Stimulated activated CD4-positive, alpha-beta T cell treated with anti-CD3 and anti-CD28 coated beads, Interleukin-12 subunit alpha, Interleukin-12 subunit beta, amount 100 ng/mL, for 48 hours (primary cell): Measurements from ENCODE around the gene SCGB3A2.

Experiments
- DNase-seq, 3 donors: peaks; one replicate each; pipeline ENCODE4 v3.0.0-alpha.2; 2020; ENCODE audit warnings: low read depth in 2 of 3, low spot score in 1 of 3

Gene SCGB3A2, protein sequence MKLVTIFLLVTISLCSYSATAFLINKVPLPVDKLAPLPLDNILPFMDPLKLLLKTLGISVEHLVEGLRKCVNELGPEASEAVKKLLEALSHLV

DNA sequence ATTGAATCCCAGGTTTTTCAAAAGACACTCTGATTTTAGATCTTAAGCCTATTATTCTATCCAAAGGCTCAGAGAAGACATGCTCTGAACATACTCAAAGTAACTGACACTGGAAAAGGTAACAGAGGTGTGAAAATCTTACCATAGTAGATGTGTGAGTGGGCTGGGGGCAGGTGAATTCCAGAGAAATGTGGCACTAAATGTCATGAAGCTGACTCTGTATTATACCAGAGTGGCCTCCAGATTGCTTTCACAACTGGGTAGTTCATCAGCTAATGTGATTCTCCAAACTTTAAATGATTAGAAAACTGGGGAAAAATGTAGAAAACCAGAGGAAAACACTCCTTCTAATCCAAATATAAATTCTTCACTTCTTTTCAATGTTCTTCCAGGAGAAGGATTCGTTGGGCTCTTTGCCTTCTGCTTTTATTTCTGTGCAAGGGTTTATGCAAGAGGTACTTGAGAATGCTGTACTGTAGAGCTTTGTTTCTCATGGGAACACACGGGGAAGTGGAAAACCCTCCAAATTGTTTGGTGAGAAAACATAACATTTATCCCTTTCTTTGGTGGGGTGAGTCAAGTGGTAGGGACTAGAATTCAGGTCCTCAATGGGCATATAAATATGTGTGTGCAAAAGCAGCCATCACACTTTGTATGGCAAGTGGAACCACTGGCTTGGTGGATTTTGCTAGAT lies at the start of gene SCGB3A2:
SCGB3A2 (plus strand) TSS at position 646 of the 694 bp plus-strand sequence. CDS start 93 bp downstream, outside the sequence.
- no peak for DNase-seq

DNA sequence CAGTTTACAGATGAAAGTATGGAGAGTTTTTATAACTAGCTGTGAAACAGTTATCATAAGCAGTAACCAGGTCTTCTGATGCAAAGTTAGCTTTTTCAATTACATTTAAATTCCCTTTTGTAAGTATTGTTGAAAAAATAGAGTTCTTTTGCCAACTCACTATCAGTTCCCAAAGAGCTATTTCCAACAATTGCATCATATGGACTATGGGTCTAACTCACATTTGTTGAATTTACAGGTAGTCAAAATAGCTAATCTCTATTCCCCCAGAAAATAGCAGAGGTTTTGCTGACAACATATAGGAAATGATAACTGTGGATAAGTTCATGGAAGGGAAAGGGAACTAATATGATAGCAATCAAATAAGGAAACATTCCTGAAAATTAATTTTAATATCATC lies 48.5 kb upstream of the SCGB3A2 start:
- DNase-seq: no peak

DNA sequence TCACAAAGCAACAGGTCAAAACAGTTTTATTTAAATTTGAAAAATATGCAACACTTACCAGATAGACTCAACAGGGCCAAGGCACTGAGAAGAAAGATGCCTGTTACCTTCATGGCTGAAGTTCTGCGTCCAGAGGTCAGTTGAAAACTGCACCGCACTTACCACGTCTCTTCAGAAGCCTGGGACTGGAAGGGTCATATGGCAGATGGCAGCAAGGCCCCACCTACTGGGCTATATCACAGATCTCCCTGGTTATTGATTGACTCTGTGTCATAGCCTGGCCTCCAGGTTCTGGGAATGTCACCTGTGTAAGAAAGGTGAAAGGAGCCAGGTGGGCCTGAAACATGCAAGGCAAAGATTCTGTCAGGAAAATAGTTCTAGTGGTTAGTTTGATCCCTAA lies 47.0 kb upstream of the SCGB3A2 start, which contains the start of gene SPINK1:
SPINK1 (minus strand) TSS at position 207 of the 400 bp plus-strand sequence; CDS start at position 113, 94 bp downstream.
- DNase-seq: no peak

DNA sequence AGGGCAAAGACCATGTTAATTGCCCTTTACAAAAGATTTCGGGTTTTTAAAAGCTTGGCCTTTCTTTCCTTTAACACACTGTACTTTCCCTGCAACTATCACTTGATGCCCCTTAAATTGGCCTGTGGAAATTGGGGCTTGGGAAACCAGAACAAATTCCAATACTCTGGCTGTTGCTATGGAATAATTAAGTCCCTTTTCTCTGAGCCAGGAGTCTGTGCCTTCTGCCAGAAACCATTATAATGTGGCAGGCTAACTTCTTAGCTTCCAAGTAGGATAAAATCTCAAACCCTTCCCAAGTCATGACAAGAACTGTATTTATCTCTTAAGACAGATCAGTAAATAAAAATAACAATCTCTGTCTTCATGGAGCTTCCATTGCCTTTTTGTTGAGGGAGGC lies 46.0 kb upstream of the SCGB3A2 start:
- no peak for DNase-seq

DNA sequence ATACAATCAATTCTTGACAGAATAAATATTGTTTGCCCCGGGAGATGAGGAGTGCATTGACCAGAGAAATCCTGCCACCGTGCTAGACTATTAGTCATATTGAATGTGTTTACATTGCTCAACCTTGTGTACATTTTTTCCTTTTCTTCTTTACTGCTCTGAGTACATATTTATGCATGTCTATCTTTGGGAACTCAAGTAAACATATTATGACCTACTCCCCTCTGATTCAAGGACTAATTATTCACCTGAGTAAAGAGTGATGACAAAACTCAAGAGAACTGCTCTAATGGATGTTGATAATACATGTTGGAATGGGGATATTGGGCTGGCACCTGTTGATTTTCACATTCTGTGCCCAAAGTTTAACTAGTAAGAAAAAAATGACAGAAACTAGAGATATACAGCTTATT lies 43.1 kb upstream of the SCGB3A2 start:
- no peak for DNase-seq

DNA sequence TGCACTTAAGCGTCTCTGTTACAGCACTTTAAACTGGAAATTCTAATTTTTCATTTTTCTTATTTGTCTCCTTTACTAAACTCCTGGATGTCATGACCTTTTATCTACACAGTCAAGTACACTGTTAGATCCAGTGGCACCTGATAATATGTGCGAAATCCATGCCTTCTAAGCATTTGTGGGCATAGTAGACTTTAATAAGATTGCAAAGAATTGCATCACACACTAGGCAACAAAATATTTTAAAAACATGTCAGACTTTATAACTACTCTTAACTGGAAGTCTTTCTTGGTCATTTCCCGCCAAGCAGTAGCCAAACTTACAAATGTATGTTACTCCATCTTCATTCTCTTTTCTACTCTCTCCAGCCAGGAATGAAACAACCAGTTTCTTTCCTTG lies 42.1 kb upstream of the SCGB3A2 start:
- no peak for DNase-seq

DNA sequence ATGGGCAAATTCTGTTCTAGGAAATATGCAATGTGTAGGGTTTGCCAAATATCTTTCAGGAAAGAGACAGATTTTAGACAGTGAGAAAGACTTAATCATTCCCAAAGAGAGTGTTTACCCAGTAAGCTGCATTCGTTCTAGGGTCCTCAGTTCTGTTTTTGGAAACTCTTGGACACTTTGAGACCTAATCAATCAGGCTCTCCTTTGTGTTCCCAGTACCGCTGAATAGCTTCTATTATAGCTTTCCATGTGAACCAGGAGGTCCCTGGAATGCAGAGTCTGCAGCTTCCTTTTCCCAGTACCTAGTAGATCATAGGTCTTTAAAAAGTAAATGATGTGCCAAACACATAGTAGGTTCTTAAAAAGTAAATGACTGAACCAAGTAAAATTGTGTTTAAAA lies 35.6 kb upstream of the SCGB3A2 start:
- DNase-seq: no peak

DNA sequence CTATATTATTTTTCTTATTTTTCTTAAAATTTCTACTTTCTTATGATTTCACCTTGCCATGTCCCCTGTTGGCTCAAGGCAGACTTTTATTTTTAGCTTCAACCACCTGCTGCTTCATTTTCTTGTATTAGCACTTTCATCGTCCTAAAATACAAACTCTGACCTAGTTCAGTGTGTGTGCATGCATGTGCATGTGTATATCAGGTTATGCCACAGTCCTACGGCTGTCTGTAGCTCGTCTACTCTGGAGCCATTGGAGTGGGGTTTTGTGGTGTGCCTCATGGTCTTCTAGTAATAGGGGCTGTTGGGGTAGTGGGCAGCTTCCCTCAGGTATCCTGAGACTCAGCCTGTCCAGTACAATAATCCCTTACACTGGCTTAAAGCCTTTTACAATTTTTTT lies 33.7 kb upstream of the SCGB3A2 start:
- no peak for DNase-seq

DNA sequence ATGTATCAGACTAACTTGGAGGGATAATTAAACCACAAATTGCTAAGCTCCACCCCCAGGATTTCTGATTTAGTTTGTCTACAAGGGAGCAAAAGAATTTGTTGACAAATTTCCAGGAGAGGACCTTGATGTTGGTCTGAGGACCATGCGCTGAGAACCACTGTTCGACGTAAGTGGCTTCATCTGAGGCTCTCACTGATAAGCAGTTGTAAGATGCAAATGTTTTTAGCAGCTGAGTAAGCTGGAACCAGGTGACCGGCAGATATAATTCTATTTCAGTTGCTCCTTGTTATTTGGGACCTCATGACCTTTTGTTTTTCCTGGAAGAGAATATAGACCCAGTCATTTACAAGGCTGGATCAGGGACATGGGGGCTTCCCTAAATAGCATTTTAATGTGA lies 32.9 kb upstream of the SCGB3A2 start:
- DNase-seq: no peak

DNA sequence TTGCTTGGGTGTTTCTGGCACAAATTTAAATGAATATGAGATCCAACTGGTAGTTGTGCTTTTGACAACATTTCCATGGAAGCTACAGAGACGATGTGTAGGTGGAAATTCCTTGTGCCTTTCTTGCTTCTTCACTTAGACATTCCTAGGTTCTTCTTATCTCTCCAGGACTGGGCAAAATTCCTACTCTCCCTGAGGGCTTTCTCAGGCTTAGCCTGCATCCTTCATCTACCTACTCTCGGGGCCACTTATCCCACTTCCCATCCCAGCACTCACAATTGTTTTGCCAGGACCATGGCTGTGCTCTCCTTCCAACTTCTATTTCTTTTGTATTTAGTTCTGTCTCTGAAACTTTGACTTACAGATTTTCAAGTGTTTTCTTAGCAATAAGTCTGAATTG lies 29.3 kb upstream of the SCGB3A2 start:
- DNase-seq: no peak

DNA sequence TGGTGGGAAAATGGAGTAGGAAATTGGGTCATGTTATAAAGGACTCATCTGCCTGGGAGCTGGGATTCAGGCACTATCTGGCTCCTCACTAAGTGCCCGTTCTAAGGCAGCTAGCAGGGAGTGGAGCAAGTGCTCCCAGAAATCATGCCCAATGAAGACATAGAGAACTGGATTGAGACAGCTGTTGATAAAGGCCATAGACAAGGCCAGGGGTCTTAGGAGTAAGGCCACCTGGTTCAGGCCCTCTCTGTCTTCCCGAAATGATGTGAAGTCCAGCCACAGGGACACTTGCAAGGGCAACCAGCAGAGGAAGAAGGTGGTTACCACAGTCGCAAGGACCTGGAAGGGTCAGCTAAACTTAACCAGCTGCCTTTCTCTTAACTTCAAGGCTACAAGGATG lies 26.9 kb upstream of the SCGB3A2 start:
- no peak for DNase-seq

DNA sequence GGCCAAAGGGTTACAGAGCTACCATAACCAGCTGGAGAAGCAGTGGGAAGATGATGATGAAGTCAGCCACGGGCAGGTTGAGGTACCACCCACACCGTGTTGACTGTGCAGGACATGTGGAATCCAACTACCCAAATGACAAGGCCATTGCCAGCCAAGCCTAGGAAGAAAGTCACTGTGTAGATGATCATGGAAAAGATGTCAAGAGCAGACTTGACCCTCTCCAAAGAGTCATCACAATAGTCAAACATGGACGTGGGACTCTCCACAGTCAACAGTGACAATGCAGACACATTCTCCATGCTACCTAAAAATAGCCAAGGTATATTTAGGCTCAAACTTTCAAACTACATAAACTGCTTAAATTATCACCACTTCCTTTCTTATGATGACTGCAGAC lies 26.1 kb upstream of the SCGB3A2 start:
- no peak for DNase-seq

DNA sequence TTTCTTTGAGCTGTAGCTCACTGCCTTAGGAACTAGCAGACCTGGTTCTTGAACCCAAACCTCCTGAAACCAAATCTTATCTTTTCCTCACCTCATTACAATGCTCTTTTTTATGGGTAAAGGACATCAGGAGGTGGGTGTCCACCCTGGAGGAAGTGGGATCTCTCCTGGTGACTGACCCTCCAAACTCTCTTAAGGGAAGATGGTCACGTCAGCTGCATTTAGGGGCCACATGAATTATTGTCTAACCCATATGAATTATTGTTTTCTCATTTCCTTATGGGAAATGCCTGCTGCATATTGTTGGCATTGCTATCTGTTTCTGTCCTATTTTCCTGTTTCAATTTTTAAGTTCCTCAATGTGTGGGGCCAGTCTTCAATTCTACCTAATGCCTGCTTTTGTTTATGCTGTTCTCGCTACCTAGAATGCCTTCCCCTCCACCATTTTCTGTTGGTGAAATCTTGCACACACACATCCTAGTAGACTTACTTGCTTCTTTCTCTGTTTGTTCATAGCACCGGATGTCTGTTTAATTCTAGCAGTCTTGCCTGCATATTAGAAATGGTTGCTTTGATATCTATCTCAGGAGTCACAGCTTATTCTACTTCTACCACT lies 25.0 kb upstream of the SCGB3A2 start:
- DNase-seq: no peak

DNA sequence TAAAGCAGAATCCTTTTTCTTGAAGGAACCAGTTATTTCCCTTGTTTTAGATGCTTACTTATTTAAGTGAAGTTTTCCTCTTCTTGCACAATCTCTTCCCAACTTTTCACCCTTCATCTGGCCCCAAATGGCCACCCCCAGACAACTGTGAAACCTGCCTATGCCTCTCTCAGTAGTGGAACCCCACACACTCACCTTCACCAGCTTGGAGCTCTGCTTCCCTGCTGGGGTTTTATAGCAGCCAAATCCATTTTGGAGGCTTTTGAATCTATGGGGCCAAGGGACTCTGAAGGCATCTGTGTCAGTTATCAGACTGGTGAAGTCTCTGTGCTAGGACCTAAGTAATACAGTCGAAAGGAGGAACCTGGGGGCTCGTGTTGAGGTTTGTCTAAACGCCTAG lies 24.2 kb upstream of the SCGB3A2 start:
- no peak for DNase-seq

DNA sequence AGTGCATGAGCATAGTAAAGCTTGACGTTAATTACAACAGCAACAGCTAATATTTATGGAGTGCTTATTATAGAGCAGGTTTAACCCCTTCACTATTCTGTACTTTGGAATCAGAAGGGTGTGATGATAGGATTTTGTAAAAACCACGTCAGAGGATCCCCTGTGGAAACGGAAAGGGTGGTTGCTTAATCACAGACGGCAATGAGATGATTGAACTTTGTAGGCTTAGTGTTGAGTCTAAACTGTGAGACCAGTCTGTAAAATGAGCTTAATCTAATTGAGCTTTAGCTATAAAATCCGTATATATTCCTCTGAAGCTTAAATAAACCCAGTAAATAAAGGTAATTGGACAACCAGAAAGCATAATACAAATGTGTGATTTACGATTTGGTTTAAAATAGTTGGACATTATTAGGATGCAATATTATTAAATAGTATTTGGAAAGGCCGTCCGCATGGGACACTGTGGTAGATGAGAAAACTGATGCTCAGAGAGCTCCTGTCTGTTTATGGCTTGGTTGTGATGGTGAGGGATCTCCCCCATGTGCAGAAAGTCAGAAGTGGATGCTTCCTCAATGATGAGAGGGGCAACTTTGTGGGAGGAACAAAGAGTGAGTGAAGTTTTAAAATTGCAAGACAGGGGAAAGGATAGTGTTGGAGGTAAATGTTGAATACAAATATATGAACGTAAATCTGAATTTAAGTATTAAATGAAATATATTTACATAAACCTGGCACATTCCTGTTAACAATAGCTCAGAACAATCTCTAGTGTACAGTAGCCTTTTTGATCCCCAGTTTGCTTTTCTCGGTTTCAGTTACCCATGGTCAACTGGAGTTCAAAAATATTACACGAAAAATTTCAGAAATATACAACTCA lies 23.4 kb upstream of the SCGB3A2 start:
- no peak for DNase-seq

DNA sequence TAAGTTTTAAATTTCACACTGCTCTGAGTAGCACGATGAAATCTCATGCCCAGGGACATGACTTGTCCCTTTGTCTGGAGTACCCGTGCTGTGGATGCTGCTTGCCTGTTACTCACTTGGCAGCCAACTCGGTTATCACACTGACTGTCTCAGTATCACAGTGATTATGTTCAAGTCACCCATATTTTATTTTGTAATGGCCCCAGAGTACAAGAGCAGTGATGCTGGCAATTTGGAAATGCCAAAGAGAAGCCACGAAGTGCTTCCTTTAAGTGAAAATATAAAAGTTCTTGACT lies 22.8 kb upstream of the SCGB3A2 start:
- no peak for DNase-seq

DNA sequence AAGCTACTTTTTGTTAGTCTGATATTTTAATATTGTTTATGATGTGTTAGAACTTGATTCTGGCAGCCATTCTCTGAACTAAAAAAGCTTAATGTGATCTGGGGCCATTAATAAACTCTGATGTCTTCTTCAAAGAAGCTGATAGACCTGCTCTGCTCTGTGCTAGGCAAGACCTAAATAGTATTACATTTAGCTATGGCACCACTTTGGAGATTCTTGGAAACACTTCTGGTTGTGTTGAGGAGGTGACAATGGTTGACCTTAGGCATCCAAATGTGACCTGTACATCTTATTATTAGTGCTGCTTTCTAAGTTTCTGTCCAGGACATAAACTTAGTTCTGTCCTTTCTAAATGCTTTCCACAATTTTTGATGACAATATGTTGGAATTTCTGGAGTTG lies 21.7 kb upstream of the SCGB3A2 start:
- no peak for DNase-seq

DNA sequence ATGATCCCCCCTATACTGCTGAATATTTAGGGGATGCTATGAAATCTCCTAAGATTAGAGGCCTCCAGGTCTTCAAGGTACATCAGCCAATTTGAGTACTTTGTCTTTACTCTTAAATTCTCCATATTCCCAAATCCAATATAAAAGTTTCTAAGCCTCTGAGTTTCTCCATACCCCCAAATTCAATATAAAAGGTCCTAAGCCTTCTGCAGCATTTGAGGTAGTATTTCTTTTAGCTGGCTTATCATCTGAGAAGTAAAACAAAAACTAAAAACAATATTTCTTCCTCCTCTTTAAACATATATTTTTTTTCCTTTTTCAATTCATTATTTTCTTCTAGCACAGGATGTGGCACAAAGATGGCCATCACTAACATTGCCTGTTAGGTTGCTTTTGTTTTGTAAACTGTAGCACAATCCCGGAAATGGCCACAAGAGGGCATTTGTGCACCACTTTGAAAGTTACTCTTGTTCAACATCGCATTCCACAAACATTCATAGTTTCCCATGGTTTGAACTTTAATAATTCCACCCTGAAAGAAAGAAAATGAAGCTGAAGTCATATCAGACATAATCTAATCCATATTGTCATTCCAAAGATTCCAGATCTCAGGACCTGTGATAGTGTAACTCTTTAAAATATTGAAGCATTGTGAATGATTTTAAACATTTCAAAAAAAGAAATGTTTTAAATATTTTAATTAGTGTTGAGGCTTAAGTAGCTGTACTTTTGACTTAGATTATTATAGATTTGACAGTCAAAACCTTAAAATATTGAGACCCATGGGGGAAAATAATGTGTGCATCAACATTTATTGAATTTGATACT lies 21.0 kb upstream of the SCGB3A2 start:
- peak; percentile 3 to 41 (median 26) for DNase-seq

DNA sequence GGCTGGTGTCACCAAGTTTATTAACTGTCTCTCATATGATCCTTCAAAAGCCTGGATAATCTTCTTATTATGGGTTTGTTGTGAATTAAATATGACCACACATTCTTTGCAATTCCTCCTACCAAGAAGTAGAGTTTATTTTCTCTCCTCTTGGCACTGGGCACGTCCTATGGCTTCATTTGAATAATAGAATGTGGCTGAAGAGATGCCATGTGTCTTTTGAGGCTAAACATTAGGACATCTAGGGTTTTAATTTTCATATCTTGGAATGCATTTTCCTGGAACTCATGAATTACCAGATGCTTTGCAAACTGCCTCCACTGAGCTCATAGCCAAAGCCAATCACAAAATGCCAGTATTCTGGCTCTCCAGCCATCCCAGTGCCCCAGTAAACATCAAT lies 19.9 kb upstream of the SCGB3A2 start:
- no peak for DNase-seq

DNA sequence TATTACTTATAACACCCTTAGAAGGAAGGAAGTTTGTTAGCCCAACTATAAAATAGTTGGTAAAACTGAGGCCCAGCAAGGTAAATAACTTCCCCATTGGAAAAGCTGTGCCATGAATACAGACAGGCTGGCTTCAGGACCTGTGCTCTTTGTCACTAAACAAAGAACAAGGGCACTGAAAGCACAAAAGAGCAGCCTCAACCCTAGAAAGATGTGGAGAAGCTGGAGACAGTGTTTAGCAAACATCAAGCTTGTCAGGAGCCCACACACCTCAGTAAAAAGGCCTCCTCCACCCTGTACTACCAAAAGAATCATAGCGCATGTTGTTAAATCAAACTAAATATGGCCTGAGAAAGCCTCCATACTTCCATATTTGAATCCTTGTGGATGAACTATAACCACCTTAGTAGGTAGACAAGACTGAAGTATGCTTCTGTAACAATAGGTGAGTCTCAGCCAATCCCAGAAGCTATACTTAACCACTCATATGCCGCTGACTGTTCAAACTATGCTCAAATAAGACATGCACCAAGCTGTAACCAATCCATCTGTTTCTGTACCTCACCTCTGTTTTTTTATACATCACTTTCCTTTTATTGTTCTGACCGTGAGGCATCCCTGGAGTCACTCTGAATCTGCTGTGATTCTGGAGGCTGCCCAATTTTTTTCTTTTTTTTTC lies 18.4 kb upstream of the SCGB3A2 start:
- DNase-seq: no peak

DNA sequence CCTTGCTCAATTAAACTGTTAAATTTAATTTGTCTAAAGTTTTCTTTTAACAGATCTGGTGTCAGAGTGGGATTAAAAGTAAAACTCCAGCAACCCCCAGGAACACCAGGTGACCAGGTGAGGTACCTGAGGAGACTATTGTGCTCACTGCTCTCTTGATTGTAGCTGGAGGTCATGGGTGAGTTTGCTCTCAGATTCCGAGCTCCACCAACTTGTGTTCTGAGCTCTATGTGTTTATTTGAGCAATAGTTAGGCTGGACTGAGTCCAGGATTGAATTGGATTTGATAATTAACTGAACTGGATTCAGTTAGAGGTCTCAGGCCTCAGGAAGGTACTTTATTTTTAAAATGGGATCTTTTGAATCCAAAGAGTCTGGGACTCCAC lies 17.9 kb upstream of the SCGB3A2 start:
- no peak for DNase-seq
